ENCODE measurements around the gene WWOX. TPM values are rescaled to one million over a fixed set of nuclear protein-coding genes. Genes with fewer than 3 reads are reported as not detected.

WWOX gene
- total and polyA plus RNA-seq, 2 of the 8 experiments (the other 6 are each of a cell fraction or from before 2014, with no cell fraction given): 5.4 to 16.7 TPM

DNA sequence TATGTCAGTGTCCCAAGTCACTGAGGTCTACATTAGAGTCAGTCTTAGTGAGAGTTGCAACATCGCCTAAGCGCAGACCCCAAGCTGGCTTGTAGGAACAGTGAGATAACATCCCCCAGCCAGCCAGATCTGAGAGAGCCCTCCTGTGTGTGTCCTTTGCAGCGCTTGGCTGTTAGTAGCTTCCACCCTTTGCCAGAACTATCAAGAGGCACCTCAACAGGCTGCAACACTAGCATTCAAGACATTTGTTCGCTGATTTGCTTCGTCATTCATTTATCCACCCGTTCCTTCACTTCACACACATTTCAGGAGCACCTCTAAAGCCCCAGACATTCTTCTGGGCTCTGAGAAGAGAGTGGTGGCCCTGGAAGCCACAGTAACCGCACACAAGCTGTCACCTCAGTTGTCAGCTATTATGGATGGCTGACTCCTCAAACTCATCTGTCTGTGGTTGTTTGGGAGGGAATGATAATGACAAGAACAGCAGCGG lies 289.6 kb downstream of the WWOX start (continued):
- TF ChIP-seq CBX5 (IDR thresholded peaks at IDR 0.05; ENCODE audit: low read depth, low read length) (no peak), ASH2L (IDR thresholded peaks at IDR 0.05; ENCODE audit: low read length) (no peak)

All from H1 (cell line).